GM12878 (cell line): ENCODE measurements around the gene ENG. TPM values are rescaled to one million over a fixed set of nuclear protein-coding genes. Genes with fewer than 3 reads are reported as not detected.
"Not testable (repeated sequence)": the region's sequence is repeated elsewhere in the genome, so short reads cannot be mapped to it uniquely, and the experiment has no call there.

ENCODE experiments used
- ATAC-seq: fragments of 200-7000 bp; cut with Tn5 transposase; 3 replicates; pipeline ENCODE4 v1.9.1; 2020; ENCODE audit warnings: mild to moderate bottlenecking, moderate library complexity
- BruUV-seq: library from RNA; stranded (reverse); fragments of 400-500 nt; replicated peaks from 2 replicates; lab custom pipeline; 2021; lab: Mats Ljungman, UMichigan
- CTCF ChIA-PET: fragments of 300-600 bp; sonication (Branson Sonifier 250); formaldehyde crosslinking; extraction: SDS; loops from one replicate; lab custom pipeline; 2021; ENCODE audit warnings: inconsistent platforms; lab: Yijun Ruan, JAX
- POLR2A ChIA-PET: fragments of 350-600 bp; formaldehyde crosslinking; extraction: SDS; loops from one replicate; lab custom pipeline; 2021; ENCODE audit warnings: inconsistent platforms; lab: Charles Lee
- RAD21 ChIA-PET: fragments of 300-600 bp; sonication (Branson Sonifier 250); formaldehyde crosslinking; loops from one replicate; lab custom pipeline; 2023; ENCODE audit warnings: antibody characterized with exemption; ENCODE audit not compliant: unreplicated experiment; lab: Charles Lee
- SMC1A ChIA-PET: fragments of 300-600 bp; sonication (Branson Sonifier 250); formaldehyde crosslinking; loops from one replicate; lab custom pipeline; 2023; ENCODE audit not compliant: unreplicated experiment, uncharacterized antibody; lab: Charles Lee
- DNase-seq: peaks from one replicate; pipeline ENCODE4 v3.0.0-alpha.2; 2011; ENCODE audit warnings: low read depth, low spot score
- FAIRE-seq: peaks from 3 replicates; lab custom pipeline; 2011; peaks lifted over from hg19 to GRCh38; lab: Jason Lieb, UNC
- H2AFZ ChIP-seq: 2 replicates; pipeline ENCODE4 v1.6.0; 2011; ENCODE audit warnings: low read depth, low read length, control low read depth; ENCODE audit not compliant: control insufficient read depth
- H3K27ac ChIP-seq: 2 replicates; pipeline ENCODE4 v1.5.1; 2011; ENCODE audit warnings: control low read depth; ENCODE audit not compliant: control insufficient read depth, insufficient read depth
- H3K27me3 ChIP-seq, 2 experiments: replicated peaks in 1 of 2; 2 replicates each; pipeline versions ENCODE4 v1.6.0 to v1.6.1; 2011; ENCODE audit warnings: low read length in 1 of 2; ENCODE audit not compliant: control insufficient read depth in 2 of 2, insufficient read depth in 2 of 2
- H3K36me3 ChIP-seq, 2 experiments: 2 replicates each; pipeline ENCODE4 v1.5.1; 2011; ENCODE audit warnings: low read length in 1 of 2; ENCODE audit not compliant: control insufficient read depth in 2 of 2, insufficient read depth in 2 of 2
- H3K4me1 ChIP-seq: 2 replicates; pipeline ENCODE4 v1.6.1; 2011; ENCODE audit warnings: mild to moderate bottlenecking, low read length, moderate library complexity, mixed read lengths; ENCODE audit not compliant: control insufficient read depth, insufficient read depth
- H3K4me2 ChIP-seq: 2 replicates; pipeline ENCODE4 v1.6.0; 2011; ENCODE audit warnings: control low read depth; ENCODE audit not compliant: control insufficient read depth, insufficient read depth
- H3K4me3 ChIP-seq: fragments of 200-600 bp; sonication (generic); 2 replicates; pipeline ENCODE4 v1.5.1; 2016
- H3K79me2 ChIP-seq: 2 replicates; pipeline ENCODE4 v1.6.0; 2011; ENCODE audit warnings: low read length; ENCODE audit not compliant: control insufficient read depth, insufficient read depth
- H3K9ac ChIP-seq: 2 replicates; pipeline ENCODE4 v1.8.0; 2011; ENCODE audit warnings: low read length, control low read depth, mixed read lengths; ENCODE audit not compliant: control insufficient read depth, insufficient read depth
- H3K9me3 ChIP-seq: replicated peaks from 3 replicates; pipeline ENCODE4 v1.5.1; 2011; ENCODE audit warnings: mild to moderate bottlenecking, low read length; ENCODE audit not compliant: control insufficient read depth, insufficient read depth
- H4K20me1 ChIP-seq: 2 replicates; pipeline ENCODE4 v1.6.0; 2011; ENCODE audit not compliant: control insufficient read depth, insufficient read depth
- EED ChIP-seq: sonication (generic); IDR thresholded peaks from 2 replicates; pipeline ENCODE4 v1.6.1; 2016; ENCODE audit warnings: antibody characterized with exemption, low read depth
- HDAC6 ChIP-seq: fragments of 200-600 bp; sonication (generic); IDR thresholded peaks from one replicate; pipeline ENCODE4 v1.8.0; 2017; ENCODE audit warnings: antibody characterized with exemption; ENCODE audit not compliant: unreplicated experiment
- HDGF ChIP-seq: fragments of 450-650 bp; IDR thresholded peaks from 2 replicates; pipeline ENCODE4 v1.6.1; 2016; ENCODE audit warnings: antibody characterized with exemption
- JUNB ChIP-seq: IDR thresholded peaks from 2 replicates; pipeline ENCODE4 v1.6.1; 2016; ENCODE audit warnings: antibody characterized with exemption, mild to moderate bottlenecking
- MTA2 ChIP-seq: fragments of 450-650 bp; IDR thresholded peaks from 2 replicates; pipeline ENCODE4 v1.6.1; 2016; ENCODE audit warnings: low read depth, mild to moderate bottlenecking, moderate library complexity
- NR2F1 ChIP-seq: fragments of 450-650 bp; conservative IDR thresholded peaks from 2 replicates; pipeline ENCODE4 v1.6.1; 2017; ENCODE audit warnings: mild to moderate bottlenecking
- SUZ12 ChIP-seq: fragments of 200-600 bp; sonication (generic); IDR thresholded peaks from one replicate; pipeline ENCODE4 v1.6.1; 2018; ENCODE audit warnings: antibody characterized with exemption, mild to moderate bottlenecking; ENCODE audit not compliant: unreplicated experiment
- TCF12 ChIP-seq: IDR thresholded peaks from 2 replicates; pipeline ENCODE4 v1.6.1; 2011; ENCODE audit warnings: low read depth, mild to moderate bottlenecking, low read length
- YBX1 ChIP-seq: fragments of 450-650 bp; IDR thresholded peaks from 2 replicates; pipeline ENCODE4 v1.6.1; 2016; ENCODE audit warnings: antibody characterized with exemption
- WGBS: methylation state at CpG from one replicate; pipeline ENCODE4 v1.1.6; 2016; ENCODE audit warnings: low lambda C conversion rate; ENCODE audit not compliant: insufficient replicate concordance, insufficient coverage; ENCODE audit errors: missing lambda C conversion rate; 5-methylcytosine and 5-hydroxymethylcytosine counted together
- in situ Hi-C: fragments of 300-500 bp; cut with MboI; formaldehyde crosslinking; loops from 9 replicates; pipeline ENCODE4 v1.14.3; 2018; ENCODE audit warnings: mixed read lengths
- intact Hi-C: fragments of 100-400 bp; cut with micrococcal nuclease; formaldehyde crosslinking; loops from one replicate; pipeline ENCODE4 v1.14.2; 2022; ENCODE audit not compliant: unreplicated experiment
- polyA plus RNA-seq, 11 experiments: library from polyadenylated mRNA; depleted of rRNA in 4 of 11; unstranded in 6 of 11; stranded (reverse) in 5 of 11; fragments of >200 nt; fragmentation: Nextera tagmentation in 4 of 11; fragmentation: Illumina TruSeq in 1 of 11; extraction: Ambion mirVana in 4 of 11; extraction: Trizol in 1 of 11; gene quantifications; 1 replicate in 1 of 11; 2 replicates in 10 of 11; pipeline versions ENCODE4 v1.2.1 to v1.2.3, GENCODE V29; 2011 to 2016; ENCODE audit warnings: inconsistent platforms in 2 of 11, missing spikeins in 2 of 11, low read depth in 1 of 11
- total RNA-seq, 4 experiments: library from RNA; depleted of rRNA in 3 of 4; stranded (reverse); fragments of >200 nt in 3 of 4; fragmentation: Illumina TruSeq in 1 of 4; extraction: Trizol in 1 of 4; gene quantifications; 2 replicates each; pipeline versions ENCODE4 v1.2.1 to v1.2.3, GENCODE V29; 2013 to 2021
- TF ChIP-seq, protein P1 (sequence below): IDR thresholded peaks from 2 replicates; pipeline ENCODE4 v1.6.1; 2012; ENCODE audit warnings: low read length, inconsistent platforms
- TF ChIP-seq, protein P2 (sequence below): IDR thresholded peaks from 2 replicates; pipeline ENCODE4 v1.6.1; 2012; ENCODE audit warnings: low read depth, low read length, improper control_type of control experiment

ENG gene
- total and polyA plus RNA-seq, 10 of the 15 experiments (the other 5 are each of a cell fraction or from before 2014, with no cell fraction given), result 0.14 to 10.1 (median 2.0) TPM

DNA sequence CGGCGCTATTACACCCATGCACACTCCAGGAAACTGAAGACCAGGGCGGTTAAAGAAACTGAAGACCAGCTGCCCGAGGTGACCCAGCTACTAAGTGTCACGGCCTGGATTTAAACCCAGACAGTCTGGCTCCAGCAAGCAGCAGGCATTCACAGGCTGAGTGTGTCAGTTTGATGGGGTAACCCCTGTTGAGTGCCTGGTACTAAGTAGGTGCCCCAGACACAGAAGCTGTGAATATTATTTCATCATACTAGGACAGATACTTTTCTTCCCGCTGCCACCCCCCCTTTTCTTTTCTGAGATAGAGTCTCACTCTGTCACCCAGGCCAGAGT, 7.3 kb downstream of the ENG start (continued):
- TF ChIP-seq, protein P1, sequence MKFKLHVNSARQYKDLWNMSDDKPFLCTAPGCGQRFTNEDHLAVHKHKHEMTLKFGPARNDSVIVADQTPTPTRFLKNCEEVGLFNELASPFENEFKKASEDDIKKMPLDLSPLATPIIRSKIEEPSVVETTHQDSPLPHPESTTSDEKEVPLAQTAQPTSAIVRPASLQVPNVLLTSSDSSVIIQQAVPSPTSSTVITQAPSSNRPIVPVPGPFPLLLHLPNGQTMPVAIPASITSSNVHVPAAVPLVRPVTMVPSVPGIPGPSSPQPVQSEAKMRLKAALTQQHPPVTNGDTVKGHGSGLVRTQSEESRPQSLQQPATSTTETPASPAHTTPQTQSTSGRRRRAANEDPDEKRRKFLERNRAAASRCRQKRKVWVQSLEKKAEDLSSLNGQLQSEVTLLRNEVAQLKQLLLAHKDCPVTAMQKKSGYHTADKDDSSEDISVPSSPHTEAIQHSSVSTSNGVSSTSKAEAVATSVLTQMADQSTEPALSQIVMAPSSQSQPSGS, result no peak
- TF ChIP-seq SUZ12 (no peak), NR2F1 (no peak), EED (no peak), HDGF (no peak), JUNB (no peak), HDAC6 (no peak), MTA2 (no peak)
- TF ChIP-seq, protein P2, sequence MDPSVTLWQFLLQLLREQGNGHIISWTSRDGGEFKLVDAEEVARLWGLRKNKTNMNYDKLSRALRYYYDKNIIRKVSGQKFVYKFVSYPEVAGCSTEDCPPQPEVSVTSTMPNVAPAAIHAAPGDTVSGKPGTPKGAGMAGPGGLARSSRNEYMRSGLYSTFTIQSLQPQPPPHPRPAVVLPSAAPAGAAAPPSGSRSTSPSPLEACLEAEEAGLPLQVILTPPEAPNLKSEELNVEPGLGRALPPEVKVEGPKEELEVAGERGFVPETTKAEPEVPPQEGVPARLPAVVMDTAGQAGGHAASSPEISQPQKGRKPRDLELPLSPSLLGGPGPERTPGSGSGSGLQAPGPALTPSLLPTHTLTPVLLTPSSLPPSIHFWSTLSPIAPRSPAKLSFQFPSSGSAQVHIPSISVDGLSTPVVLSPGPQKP, result no peak

DNA sequence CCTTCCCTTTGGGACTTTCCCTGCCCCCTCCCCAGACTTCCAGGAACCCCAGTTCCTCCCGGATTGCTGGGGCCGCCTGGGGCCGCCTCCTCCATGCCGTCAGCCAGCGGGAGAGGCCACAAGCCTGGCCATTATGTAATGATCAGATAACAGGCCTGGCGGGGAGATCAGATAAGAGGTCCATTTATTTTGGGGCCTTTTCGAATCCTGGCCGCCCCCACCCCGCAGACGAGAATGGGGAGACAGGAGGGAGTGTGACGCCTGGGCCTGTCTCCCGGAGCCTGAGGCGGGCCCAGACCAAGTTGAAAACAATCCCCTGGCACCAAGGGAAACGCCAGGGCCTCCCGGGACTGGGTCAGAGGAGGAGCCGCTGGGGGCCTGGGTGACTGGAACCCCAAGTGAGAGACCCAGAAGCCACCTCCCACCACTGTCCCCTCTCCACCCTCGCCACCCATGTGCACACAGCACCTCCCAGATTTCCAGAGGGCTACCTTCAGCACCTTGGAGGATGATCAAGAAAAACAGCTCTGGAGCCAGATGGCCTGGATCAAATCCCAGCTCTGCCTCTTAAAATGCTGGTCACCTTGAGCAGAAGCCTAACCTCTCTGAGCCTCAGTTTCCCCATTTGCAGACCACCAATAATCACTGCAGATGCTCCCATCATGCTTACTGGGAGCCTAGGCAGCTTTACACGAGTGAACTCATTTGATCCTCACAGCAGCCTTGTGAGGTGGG, 7.8 kb downstream of the ENG start:
- no peaks in the 10 kb centered on the region for H3K4me1 ChIP-seq
- H2AFZ ChIP-seq, result no peak overlapping the region
- RAD21 ChIA-PET, result no interaction called here
- no TSS peak for BruUV-seq
- no peaks in the 10 kb centered on the region for H3K36me3 ChIP-seq
- no peak for TF ChIP-seq YBX1
- no peak for TF ChIP-seq TCF12
- in situ Hi-C loops (no loop called here), intact Hi-C loops (no loop called here)
- FAIRE-seq, result no peak
- H3K4me2 ChIP-seq, result no peak overlapping the region
- no peaks in the 10 kb centered on the region for H3K27me3 ChIP-seq
- SMC1A ChIA-PET, result no interaction called here
- no peak overlapping the region for H3K9ac ChIP-seq
- no peaks in the 10 kb centered on the region for H3K79me2 ChIP-seq
- no peak overlapping the region for H3K4me3 ChIP-seq
- DNase-seq, result no peak
- no peaks in the 10 kb centered on the region for H4K20me1 ChIP-seq
- no peak overlapping the region for H3K27ac ChIP-seq
- 48% methylated on average over 18 of the region's 18 CpGs for WGBS
- CTCF ChIA-PET, result no interaction called here
- POLR2A ChIA-PET, result no interaction called here
- no peak for ATAC-seq
- H3K9me3 ChIP-seq, result peaks cover 3% of the 10 kb centered on the region; the same call in 2 of the 3 replicates

DNA sequence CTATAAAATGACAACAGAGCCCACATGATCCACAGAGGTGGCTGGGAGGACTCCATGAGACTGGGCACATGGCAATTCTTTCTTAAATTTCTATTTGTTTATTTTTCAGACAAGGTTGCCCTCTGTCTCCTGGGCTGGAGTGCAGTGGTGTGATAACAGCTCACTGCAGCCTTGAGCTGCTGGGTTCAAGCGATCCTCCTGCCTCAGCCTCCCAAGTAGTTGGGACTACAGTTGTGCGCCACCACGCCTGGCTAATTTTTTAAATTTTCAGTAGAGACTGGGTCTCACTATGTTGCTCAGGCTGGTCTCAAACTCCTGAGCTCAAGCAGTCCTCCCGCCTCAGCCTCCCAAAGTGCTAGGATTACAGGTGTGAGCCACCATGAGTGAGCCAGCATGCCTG, 8.8 kb downstream of the ENG start:
- H2AFZ ChIP-seq, H4K20me1 ChIP-seq, intact Hi-C loops, H3K4me2 ChIP-seq, ATAC-seq, H3K79me2 ChIP-seq, BruUV-seq, SMC1A ChIA-PET, H3K4me3 ChIP-seq, H3K9me3 ChIP-seq, FAIRE-seq, H3K36me3 ChIP-seq, DNase-seq, H3K27ac ChIP-seq, H3K27me3 ChIP-seq, H3K9ac ChIP-seq, H3K4me1 ChIP-seq, in situ Hi-C loops: not testable (repeated sequence)
- POLR2A ChIA-PET, result interaction anchor here (0.5 to 0.6 kb wide), 2 partner anchors 101 to 697 kb away, joined by 3 read pairs; no protein-coding TSS in a partner anchor
- WGBS, result 68% methylated on average over 4 of the region's 4 CpGs
- RAD21 ChIA-PET, result interaction anchor here (0.6 to 1.2 kb wide), 2 partner anchors 110 to 886 kb away, joined by 3 to 5 read pairs; partner anchors contain the start of gene TOR2A
- CTCF ChIA-PET, result interaction anchor here (0.7 to 1.1 kb wide), 2 partner anchors 15 to 24 kb away, joined by 3 to 4 read pairs; no protein-coding TSS in a partner anchor
